Measurements from ENCODE around the gene SLC7A5. TPM values are rescaled to one million over a fixed set of nuclear protein-coding genes. Genes with fewer than 3 reads are reported as not detected.

SLC7A5 gene
- total and polyA plus RNA-seq, 12 donors: 1.2 to 15.3 (median 4.1) TPM

DNA sequence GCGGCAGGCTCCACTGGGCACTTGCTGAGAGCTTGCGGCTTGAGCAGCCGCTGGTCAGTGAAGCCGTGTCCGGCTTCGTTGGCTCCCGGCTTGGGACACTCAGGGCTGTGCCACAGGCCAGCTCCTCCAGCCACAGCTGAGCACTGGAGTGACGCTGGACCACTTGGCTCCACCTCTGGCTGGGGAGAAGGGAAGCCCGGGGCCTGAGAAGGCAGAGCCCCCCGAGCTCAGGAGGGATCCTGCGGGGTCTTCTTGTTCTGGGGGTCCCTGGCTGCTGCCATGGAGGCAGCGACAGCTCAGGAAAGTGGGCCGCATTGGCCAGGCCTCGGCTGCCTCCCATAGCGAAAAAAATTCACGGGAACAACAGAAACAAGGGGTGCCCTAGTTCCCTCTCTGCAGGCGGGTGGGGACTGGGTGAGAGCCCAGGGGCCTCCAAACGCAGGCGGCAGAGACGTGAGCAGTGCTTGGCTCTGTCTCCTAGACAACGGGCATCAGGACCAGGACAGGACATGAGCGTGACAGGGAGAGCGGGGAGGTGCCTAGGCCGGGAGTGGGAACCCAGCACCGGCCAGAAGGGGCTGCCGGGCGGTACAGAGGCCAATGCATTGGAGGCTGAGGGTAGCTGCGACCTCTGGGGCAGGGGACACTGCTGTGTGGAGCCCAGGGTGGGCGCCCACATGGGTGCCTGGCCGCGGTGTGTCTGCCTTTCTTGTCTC, 37.7 kb downstream of the SLC7A5 start:
- H3K27me3 ChIP-seq: peaks cover 0 to 5% (median 0%) of the 10 kb centered on the region in 7 donors
- no peak for TF ChIP-seq CTCF (IDR thresholded peaks at IDR 0.05)
- WGBS, 2 donors: 94 to 95% methylated on average over 31 of the region's 31 CpGs
- H3K9me3 ChIP-seq: no peaks in the 10 kb centered on the region
- peaks cover 0 to 58% (median 0%) of the 10 kb centered on the region in 9 donors for H3K36me3 ChIP-seq
- no peak for DNase-seq
- intact Hi-C loops (cut with DNase I): no loop called here
- peaks cover 0 to 8% (median 0%) of the 10 kb centered on the region in 9 donors for H3K4me1 ChIP-seq
- no peak overlapping the region for H3K4me3 ChIP-seq
- H3K27ac ChIP-seq: no peak overlapping the region
- no peak for ATAC-seq

DNA sequence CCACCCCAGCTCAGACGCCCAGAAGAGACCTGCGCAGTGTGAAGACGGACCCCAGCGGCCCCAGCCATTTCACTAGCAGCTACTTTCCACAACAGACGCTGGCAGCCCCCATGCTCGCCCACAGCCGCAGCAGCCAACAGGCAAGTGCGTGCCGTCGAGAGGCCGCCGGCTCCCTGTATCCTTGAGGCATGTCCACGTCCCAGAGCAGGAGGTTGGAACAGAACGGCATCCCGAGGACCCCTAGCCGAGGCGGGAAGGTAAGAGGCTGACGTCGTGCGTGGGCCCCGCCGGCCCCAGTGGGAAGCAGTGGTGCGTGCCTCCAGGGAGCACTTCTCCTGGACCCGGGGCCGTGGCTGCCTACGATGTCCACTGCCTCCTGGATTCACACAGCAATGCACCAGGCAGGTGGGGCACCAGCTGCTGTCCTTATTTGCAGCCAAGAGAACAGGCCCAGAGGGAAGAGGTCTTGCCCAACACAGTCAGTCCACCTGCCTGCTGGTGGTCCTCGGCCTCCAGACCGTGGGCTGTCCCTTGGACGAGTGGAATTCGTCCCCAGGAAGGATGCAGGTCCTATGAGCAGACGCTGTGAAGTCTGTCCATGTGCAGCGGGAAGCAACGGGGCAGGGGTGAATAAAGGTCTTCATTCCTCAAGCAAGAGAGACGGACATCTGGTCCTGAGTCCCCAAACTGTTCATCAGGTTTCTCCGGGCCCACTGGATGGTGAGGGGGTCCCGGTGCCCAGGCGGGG, 38.5 kb downstream of the SLC7A5 start:
- no peak for TF ChIP-seq CTCF (IDR thresholded peaks at IDR 0.05)
- Histone ChIP-seq H3K27me3 (peaks cover 0 to 5% (median 0%) of the 10 kb centered on the region in 7 donors), H3K4me1 (peaks cover 0 to 7% (median 0%) of the 10 kb centered on the region in 9 donors), H3K36me3 (peaks cover 0 to 51% (median 0%) of the 10 kb centered on the region in 9 donors), H3K4me3 (no peak overlapping the region), H3K9me3 (no peaks in the 10 kb centered on the region), H3K27ac (no peak overlapping the region)
- 91 to 92% methylated on average over 37 of the region's 37 CpGs for WGBS, 2 donors
- no peak for ATAC-seq
- intact Hi-C loops (cut with DNase I): no loop called here
- no peak for DNase-seq

DNA sequence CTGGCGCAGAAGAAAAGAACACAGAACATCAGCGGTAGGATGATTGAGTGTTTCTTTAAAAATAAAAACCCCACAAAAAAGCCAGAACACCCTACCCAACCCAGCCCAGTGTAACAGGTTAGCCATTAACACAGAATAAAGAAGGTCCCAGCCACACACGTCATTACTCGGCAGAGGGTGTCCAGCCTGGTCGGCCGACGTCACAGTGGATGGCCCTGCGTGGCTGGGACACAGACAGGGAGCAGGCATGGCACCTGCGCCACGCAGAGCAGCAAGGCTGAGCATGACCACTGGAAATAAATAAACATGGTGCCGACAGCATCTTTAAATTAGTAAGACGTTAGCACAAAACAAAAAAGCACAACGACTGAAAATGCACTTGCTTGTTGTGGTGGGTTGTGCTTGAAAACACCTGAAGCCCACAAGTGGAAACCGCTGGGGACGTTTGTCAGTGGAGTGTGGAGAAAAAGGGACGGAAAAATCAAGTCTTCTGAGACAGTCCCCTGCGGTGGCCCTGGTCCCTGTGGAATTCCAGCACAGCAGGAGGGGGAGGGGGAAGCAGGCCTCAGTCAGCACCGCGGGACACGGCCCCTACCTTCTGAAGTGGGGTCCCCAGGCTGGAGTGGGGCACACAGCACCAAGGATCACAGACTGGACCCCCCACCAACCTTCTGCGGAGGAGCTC, 39.2 kb downstream of the SLC7A5 start:
- 88% methylated on average over 21 of the region's 21 CpGs for WGBS, 2 donors
- intact Hi-C loops (cut with DNase I): no loop called here
- DNase-seq (no peak), ATAC-seq (no peak)
- Histone ChIP-seq H3K27ac (no peak overlapping the region), H3K9me3 (no peaks in the 10 kb centered on the region), H3K4me1 (peaks cover 0 to 7% (median 0%) of the 10 kb centered on the region in 9 donors), H3K36me3 (peaks cover 0 to 46% (median 0%) of the 10 kb centered on the region in 9 donors), H3K27me3 (peaks cover 0 to 12% (median 3%) of the 10 kb centered on the region in 7 donors), H3K4me3 (no peak overlapping the region)
- TF ChIP-seq CTCF (IDR thresholded peaks at IDR 0.05): no peak

- no peak for TF ChIP-seq CTCF (IDR thresholded peaks at IDR 0.05)
- ATAC-seq (no peak), DNase-seq (no peak)
- Histone ChIP-seq H3K27me3 (peaks cover 0 to 17% (median 4%) of the 10 kb centered on the region in 7 donors), H3K4me3 (no peak overlapping the region), H3K27ac (no peak overlapping the region), H3K9me3 (no peaks in the 10 kb centered on the region), H3K4me1 (peaks cover 0 to 5% (median 0%) of the 10 kb centered on the region in 9 donors), H3K36me3 (peaks cover 0 to 41% (median 0%) of the 10 kb centered on the region in 9 donors)
- intact Hi-C loops (cut with DNase I): no loop called here
- 78 to 87% methylated on average over 13 of the region's 13 CpGs for WGBS, 2 donors
Observed at GRCh38 chr16:87829622-87829980, 39.7 kb downstream of the SLC7A5 start.
